Adrenal gland (tissue), 5 donors: ENCODE data around the gene SEBOX.

Experiments used
- CTCF ChIP-seq, 6 experiments: fragments of 450-650 bp in 4 of 6; fragments of 200-600 bp in 2 of 6; sonication (generic) in 1 of 6; IDR thresholded peaks; 1 replicate in 5 of 6; 2 replicates in 1 of 6; pipeline versions ENCODE4 v1.5.1 to v1.8.0; 2016 to 2021; ENCODE audit warnings: antibody characterized with exemption in 6 of 6, mild to moderate bottlenecking in 2 of 6, moderate library complexity in 1 of 6
- POLR2A ChIP-seq, 2 donors: fragments of 450-650 bp; IDR thresholded peaks; one replicate each; pipeline ENCODE4 v1.6.1; 2017; ENCODE audit warnings: antibody characterized with exemption in 2 of 2, mild to moderate bottlenecking in 2 of 2, moderate library complexity in 1 of 2
- donor health status: DM: no; HTN: no; CAD: no.

- TF ChIP-seq CTCF (IDR thresholded peaks at IDR 0.05) = no peak
- TF ChIP-seq POLR2A (IDR thresholded peaks at IDR 0.05) = no peak
Observed at GRCh38 chr17:28346199-28346580, 18.8 kb downstream of the SEBOX start.
